WI38 (cell line): ENCODE results near the gene SETBP1.

Experiments
- H3K4me3 ChIP-seq: 2 replicates; pipeline ENCODE4 v1.5.1; 2011; ENCODE audit warnings: low read depth, mild to moderate bottlenecking, control low read depth, low read length
- CTCF ChIP-seq: IDR thresholded peaks from 2 replicates; pipeline ENCODE4 v1.5.1; 2012; ENCODE audit warnings: low read depth, mild to moderate bottlenecking, control low read depth, low read length

Gene SETBP1

DNA sequence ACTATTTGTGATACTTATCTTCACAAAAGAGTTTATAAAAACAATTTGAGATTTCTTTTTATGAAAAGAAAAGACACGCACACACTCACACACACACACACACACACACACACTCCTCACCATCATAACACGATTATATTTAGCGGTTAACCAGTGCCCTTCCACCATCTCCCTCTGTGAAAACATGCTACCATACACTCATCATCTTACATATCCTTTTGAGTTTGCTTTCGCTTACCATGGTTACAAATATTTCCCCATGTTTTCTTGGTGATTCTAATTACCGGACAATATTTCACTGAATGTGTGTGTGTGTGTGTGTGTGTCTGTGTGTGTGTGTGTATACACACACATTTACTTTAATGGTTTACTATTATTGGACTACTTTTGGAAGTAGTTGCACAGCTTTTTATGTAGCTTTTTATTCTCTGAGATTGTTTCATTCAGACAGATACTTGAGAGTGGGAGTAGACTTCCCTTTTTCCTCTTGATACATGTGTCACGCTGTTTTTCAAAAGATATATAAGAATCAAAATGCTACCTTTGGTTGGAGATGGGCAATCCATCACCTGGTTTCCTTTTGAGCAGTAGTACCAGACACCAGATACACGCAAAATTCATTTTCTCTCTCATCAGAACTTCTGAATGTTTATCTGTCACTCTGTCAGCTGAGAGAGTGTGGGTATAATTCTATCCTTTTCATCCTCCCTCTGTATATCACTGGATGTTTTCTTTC lies 138.1 kb downstream of the SETBP1 start:
- no peak overlapping the region for H3K4me3 ChIP-seq
- TF ChIP-seq CTCF = no peak

- H3K4me3 ChIP-seq = no peak overlapping the region
- TF ChIP-seq CTCF = no peak
Observed at GRCh38 chr18:44819944-44820510, 139.3 kb downstream of the SETBP1 start.

DNA sequence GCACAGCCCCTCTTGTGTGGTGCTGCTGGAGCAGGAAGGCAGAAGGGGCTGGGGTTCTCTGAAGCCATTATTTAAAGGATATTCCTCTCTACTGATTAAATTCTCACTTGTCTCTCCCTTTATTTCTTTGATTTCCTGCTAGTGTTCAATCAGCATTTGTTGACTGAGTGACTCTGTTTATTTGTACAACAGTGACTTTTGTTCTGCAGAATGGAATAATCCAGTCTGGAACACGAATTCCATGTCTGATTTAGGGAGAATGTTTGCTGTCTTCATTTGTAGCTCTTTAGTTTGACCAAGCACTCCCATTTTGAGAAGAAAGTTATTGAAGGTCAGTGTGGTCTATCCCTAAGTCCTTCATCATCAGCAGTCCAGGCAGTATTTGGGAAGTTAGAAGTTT lies 141.2 kb downstream of the SETBP1 start:
- no peak for TF ChIP-seq CTCF
- H3K4me3 ChIP-seq = no peak overlapping the region

DNA sequence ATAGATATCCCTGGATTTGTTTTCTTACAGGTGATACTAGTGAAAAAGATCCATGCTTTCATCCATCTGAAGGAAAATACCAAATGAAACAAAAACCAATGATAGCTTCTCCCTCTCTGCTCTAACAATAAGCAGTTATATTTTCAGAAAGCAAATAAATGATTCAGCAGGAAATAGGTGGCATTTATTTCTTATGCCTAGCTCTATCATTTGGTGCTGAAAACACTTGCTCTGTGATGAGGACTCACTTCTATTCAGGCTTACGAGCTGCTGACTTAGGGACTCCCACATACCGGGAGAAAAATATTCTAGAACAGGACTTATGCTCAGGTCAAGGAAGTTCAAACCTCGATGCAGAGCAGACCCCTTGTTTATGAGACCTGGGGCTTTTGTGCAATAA lies 142.6 kb downstream of the SETBP1 start:
- no peak overlapping the region for H3K4me3 ChIP-seq
- no peak for TF ChIP-seq CTCF

GRCh38 chr18:44823782-44824181 lies 143.1 kb downstream of the SETBP1 start:
- TF ChIP-seq CTCF = no peak
- H3K4me3 ChIP-seq = no peak overlapping the region

DNA sequence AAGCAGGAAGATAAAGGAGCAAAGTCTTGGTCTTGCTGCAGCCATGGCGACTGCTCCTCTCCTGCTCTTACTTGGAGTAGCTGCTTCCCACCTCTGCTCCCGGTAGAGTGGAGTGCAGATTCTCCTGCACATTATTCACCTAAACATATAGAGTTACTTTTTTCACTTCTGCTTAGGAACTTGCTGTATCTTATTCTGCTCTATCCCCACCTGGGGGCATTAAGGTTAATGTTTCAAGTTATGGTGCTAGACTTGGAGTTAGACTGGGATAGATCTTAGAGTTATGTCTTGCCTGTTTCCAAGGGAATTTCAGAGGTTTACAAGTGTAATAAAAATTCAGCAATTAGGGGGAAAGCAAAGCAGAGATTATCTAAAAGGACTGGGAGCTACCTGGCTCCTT lies 144.2 kb downstream of the SETBP1 start:
- H3K4me3 ChIP-seq = no peak overlapping the region
- no peak for TF ChIP-seq CTCF

GRCh38 chr18:44826418-44827259 lies 146.0 kb downstream of the SETBP1 start:
- no peak for TF ChIP-seq CTCF

More at GRCh38 chr18:44826418-44827259, 146.0 kb downstream of the SETBP1 start:
- no peak overlapping the region for H3K4me3 ChIP-seq
